Spleen (tissue), 11 donors: ENCODE data around the gene AHNAK2. TPM values are rescaled to one million over a fixed set of nuclear protein-coding genes. Genes with fewer than 3 reads are reported as not detected.

Experiments used
- DNase-seq: peaks from one replicate; pipeline ENCODE4 v3.0.0-alpha.2; 2020
- H3K27ac ChIP-seq, 8 donors: fragments of 200-600 bp; sonication (generic) in 7 of 8; 1 replicate in 4 of 8; 2 replicates in 4 of 8; pipeline versions ENCODE4 v1.5.0 to v1.8.0; 2016 to 2021; ENCODE audit warnings: inconsistent platforms in 4 of 8, mild to moderate bottlenecking in 4 of 8, moderate library complexity in 1 of 8
- H3K27me3 ChIP-seq, 7 donors: fragments of 200-600 bp; sonication (generic) in 6 of 7; replicated peaks in 1 of 7; 1 replicate in 4 of 7; 2 replicates in 3 of 7; pipeline versions ENCODE4 v1.5.0 to v1.8.0; 2016 to 2021; ENCODE audit warnings: inconsistent platforms in 3 of 7, mild to moderate bottlenecking in 1 of 7
- H3K36me3 ChIP-seq, 6 donors: fragments of 200-600 bp; sonication (generic) in 5 of 6; 1 replicate in 4 of 6; 2 replicates in 2 of 6; pipeline versions ENCODE4 v1.5.0 to v1.8.0; 2016 to 2021; ENCODE audit warnings: inconsistent platforms in 2 of 6
- H3K4me1 ChIP-seq, 6 donors: fragments of 200-600 bp; sonication (generic) in 5 of 6; 1 replicate in 3 of 6; 2 replicates in 3 of 6; pipeline versions ENCODE4 v1.5.0 to v1.8.0; 2016 to 2021; ENCODE audit warnings: inconsistent platforms in 3 of 6
- H3K4me3 ChIP-seq, 8 donors: fragments of 200-600 bp; sonication (generic) in 7 of 8; 1 replicate in 4 of 8; 2 replicates in 4 of 8; pipeline versions ENCODE4 v1.5.0 to v1.8.0; 2016 to 2021; ENCODE audit warnings: inconsistent platforms in 4 of 8, mild to moderate bottlenecking in 4 of 8, moderate library complexity in 2 of 8
- H3K9me3 ChIP-seq, 8 donors: fragments of 200-600 bp; sonication (generic) in 7 of 8; 1 replicate in 4 of 8; 2 replicates in 4 of 8; pipeline versions ENCODE4 v1.5.0 to v1.8.0; 2016 to 2021; ENCODE audit warnings: inconsistent platforms in 4 of 8
- CTCF ChIP-seq, 11 experiments: fragments of 200-600 bp in 7 of 11; fragments of 450-650 bp in 4 of 11; sonication (generic) in 4 of 11; IDR thresholded peaks in 8 of 11; conservative IDR thresholded peaks in 3 of 11; 1 replicate in 7 of 11; 2 replicates in 4 of 11; pipeline versions ENCODE4 v1.4.0 to v1.8.0; 2016 to 2021; ENCODE audit warnings: antibody characterized with exemption in 11 of 11, inconsistent platforms in 4 of 11, mild to moderate bottlenecking in 1 of 11
- POLR2A ChIP-seq, 3 donors: fragments of 450-650 bp; IDR thresholded peaks; one replicate each; pipeline ENCODE4 v1.5.1; 2017; ENCODE audit warnings: antibody characterized with exemption in 3 of 3, mild to moderate bottlenecking in 1 of 3
- POLR2AphosphoS5 ChIP-seq, 3 donors: sonication (generic); formaldehyde crosslinking; IDR thresholded peaks; one replicate each; pipeline ENCODE4 v1.5.1; 2017; ENCODE audit warnings: antibody characterized with exemption in 3 of 3
- WGBS, 5 donors: extraction: QIAGEN DNeasy Blood & Tissue Kit in 3 of 5; methylation state at CpG; one replicate each; pipeline versions ENCODE4 v1.1.5 to v1.1.7; 2013 to 2018; 5-methylcytosine and 5-hydroxymethylcytosine counted together
- intact Hi-C: fragments of 100-400 bp; cut with DNase I; formaldehyde crosslinking; loops from one replicate; pipeline ENCODE4 v1.15.0; 2023; ENCODE audit warnings: low total_unique reads
- polyA plus RNA-seq, 3 donors: library from polyadenylated mRNA; stranded (reverse); fragments of 200-250 nt; gene quantifications; one replicate each; pipeline ENCODE4 v1.2.1, GENCODE V29; 2013
- total RNA-seq, 7 donors: library from RNA; depleted of rRNA in 3 of 7; stranded (reverse); fragments of >200 nt in 3 of 7; fragmentation: NEBNext Ultra II Directional in 4 of 7; extraction: Animal tissue kit (Norgen Biotek cat#: 25700) in 4 of 7; gene quantifications; one replicate each; pipeline versions ENCODE4 v1.1.0 to v1.2.1, GENCODE V29; 2016 to 2021
- donor health status: healthy with polysubstance abuse.
- donor health status: DM: no; HTN: no; CAD: no; lungs with moderate emphysema.
- donor health status: DM: no; HTN: no; CAD: no.
- donor health status: Bipolar disorder and iron deficiency.
- donor health status: healthy.
- donor health status: DM: no; HTN: no; CAD: no.
- donor health status: DM: yes; HTN: yes; CAD: no.

Gene AHNAK2
- total and polyA plus RNA-seq, 10 donors = 0.26 to 1.3 (median 0.71) TPM

- Histone ChIP-seq H3K4me1 (peaks cover 0 to 31% (median 8%) of the 10 kb centered on the region in 6 donors), H3K9me3 (no peaks in the 10 kb centered on the region), H3K4me3 (no peak overlapping the region), H3K36me3 (no peaks in the 10 kb centered on the region), H3K27me3 (peaks cover 0 to 11% (median 0%) of the 10 kb centered on the region in 7 donors), H3K27ac (no peak overlapping the region)
- peak; percentile 70 for DNase-seq
- intact Hi-C loops = no loop called here
- TF ChIP-seq POLR2A (IDR thresholded peaks at IDR 0.05) = no peak
- peak in 2 of 3 donors; percentile 15 to 32 for TF ChIP-seq POLR2AphosphoS5 (IDR thresholded peaks at IDR 0.05)
- WGBS, 5 donors = 67 to 90% (median 76%) methylated on average over 31 to 34 of the region's 34 CpGs
Measured at GRCh38 chr14:104895786-104896661, 82.2 kb downstream of the AHNAK2 start.

GRCh38 chr14:104895207-104895785 is 82.9 kb downstream of the AHNAK2 start:
- peaks cover 0 to 11% (median 0%) of the 10 kb centered on the region in 7 donors for H3K27me3 ChIP-seq
- 63 to 86% (median 80%) methylated on average over 8 to 9 of the region's 9 CpGs for WGBS, 5 donors
- no peak overlapping the region for H3K4me3 ChIP-seq
- H3K36me3 ChIP-seq = no peaks in the 10 kb centered on the region
- H3K27ac ChIP-seq = no peak overlapping the region
- intact Hi-C loops = no loop called here
- TF ChIP-seq POLR2AphosphoS5 (IDR thresholded peaks at IDR 0.05) = no peak
- peak in 1 of 11 experiments; percentile 10 for TF ChIP-seq CTCF (IDR thresholded peaks at IDR 0.05 in 8 of 11, conservative IDR thresholded peaks at IDR 0.05 in 3 of 11)
- no peak for DNase-seq
- no peaks in the 10 kb centered on the region for H3K9me3 ChIP-seq
- peaks cover 0 to 31% (median 8%) of the 10 kb centered on the region in 6 donors for H3K4me1 ChIP-seq

DNA sequence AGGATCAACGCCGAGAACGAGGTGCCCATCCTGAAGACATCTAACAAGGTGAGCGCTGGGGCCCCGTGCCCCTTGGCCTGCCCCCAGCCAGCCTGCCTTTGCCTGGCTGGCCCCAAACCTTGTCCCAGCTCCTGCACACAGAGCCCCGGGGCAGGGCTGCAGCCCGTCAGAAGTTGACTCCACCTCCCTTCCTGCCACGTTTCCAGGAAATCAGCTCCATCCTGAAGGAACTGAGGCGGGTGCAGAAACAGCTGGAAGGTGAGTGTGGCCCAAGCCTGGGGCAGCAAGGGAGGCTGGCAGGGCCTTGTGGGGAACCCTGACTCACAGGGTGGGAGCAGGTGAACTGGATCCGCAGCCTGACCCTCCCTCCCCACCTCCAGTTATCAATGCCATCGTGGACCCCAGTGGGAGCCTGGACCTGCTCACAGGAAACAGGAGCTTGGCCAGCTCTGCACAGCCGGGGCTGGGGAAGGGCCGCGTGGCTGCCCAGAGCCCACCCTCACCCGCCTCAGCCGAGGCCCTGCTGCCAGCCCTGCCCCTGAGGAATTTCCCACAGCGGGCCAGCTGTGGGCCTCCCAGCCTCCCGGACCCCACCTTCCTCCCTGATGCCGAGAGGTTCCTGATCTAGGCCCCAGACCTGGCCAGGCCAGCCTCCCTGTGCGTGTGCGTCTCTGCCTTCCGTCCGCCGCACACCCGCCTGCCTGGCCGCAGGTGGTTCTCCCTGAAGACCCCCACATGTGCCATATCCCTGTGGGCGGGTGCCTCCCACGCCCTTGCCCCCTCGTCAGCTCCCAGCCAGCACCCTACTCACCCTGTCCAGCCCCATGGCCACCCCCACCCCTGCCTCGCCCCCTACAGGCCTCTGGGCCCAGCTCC is 83.6 kb downstream of the AHNAK2 start:
- TF ChIP-seq POLR2AphosphoS5 (IDR thresholded peaks at IDR 0.05) (no peak), CTCF (IDR thresholded peaks at IDR 0.05 in 8 of 11, conservative IDR thresholded peaks at IDR 0.05 in 3 of 11) (no peak), POLR2A (IDR thresholded peaks at IDR 0.05) (no peak)
- no peaks in the 10 kb centered on the region for H3K36me3 ChIP-seq
- peaks cover 0 to 11% (median 0%) of the 10 kb centered on the region in 7 donors for H3K27me3 ChIP-seq
- intact Hi-C loops = no loop called here
- no peak overlapping the region for H3K27ac ChIP-seq
- 72 to 83% (median 75%) methylated on average over 22 to 30 of the region's 30 CpGs for WGBS, 5 donors
- no peak for DNase-seq
- peaks cover 0 to 31% (median 8%) of the 10 kb centered on the region in 6 donors for H3K4me1 ChIP-seq
- H3K4me3 ChIP-seq = no peak overlapping the region
- no peaks in the 10 kb centered on the region for H3K9me3 ChIP-seq

GRCh38 chr14:104893435-104894207 is 84.6 kb downstream of the AHNAK2 start:
- intact Hi-C loops = no loop called here
- Histone ChIP-seq H3K9me3 (no peaks in the 10 kb centered on the region), H3K4me3 (no peak overlapping the region), H3K27ac (no peak overlapping the region), H3K36me3 (no peaks in the 10 kb centered on the region), H3K4me1 (peaks cover 0 to 31% (median 8%) of the 10 kb centered on the region in 6 donors), H3K27me3 (peaks cover 0 to 11% (median 0%) of the 10 kb centered on the region in 7 donors)
- WGBS, 5 donors = 81 to 88% (median 83%) methylated on average over 33 to 39 of the region's 39 CpGs
- TF ChIP-seq POLR2AphosphoS5 (IDR thresholded peaks at IDR 0.05) = no peak
- TF ChIP-seq CTCF (IDR thresholded peaks at IDR 0.05 in 8 of 11, conservative IDR thresholded peaks at IDR 0.05 in 3 of 11) = no peak
- no peak for TF ChIP-seq POLR2A (IDR thresholded peaks at IDR 0.05)
- DNase-seq = peak; percentile 71
